ENCODE data around the gene ANKAR.

DNA sequence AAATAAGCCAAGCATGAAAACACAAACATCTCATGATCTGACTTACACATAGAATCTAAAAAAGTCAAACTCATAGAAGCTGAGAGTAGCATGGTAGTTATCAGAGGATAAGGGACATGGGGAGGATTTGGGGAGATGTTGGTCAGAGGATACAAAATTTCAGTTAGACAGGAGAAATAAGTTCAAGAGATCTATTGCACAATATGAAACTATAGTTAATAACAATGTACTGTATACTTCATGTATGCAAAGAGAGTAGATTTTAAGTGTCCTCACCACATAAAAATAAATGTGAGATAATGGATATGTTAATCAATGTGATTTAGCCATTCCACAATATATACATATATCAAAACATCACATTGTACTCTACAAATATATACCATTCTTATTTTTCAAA, 23.2 kb upstream of the ANKAR start:
- TF ChIP-seq CTCF (IDR thresholded peaks at IDR 0.05; ENCODE audit: low read depth, low read length, poor library complexity, severe bottlenecking) (no peak), EZH2phosphoT487 (IDR thresholded peaks at IDR 0.05; ENCODE audit: borderline replicate concordance, low read length) (no peak)

Data from DOHH2 (cell line).